ENCODE results near the gene POLQ.

POLQ gene

DNA sequence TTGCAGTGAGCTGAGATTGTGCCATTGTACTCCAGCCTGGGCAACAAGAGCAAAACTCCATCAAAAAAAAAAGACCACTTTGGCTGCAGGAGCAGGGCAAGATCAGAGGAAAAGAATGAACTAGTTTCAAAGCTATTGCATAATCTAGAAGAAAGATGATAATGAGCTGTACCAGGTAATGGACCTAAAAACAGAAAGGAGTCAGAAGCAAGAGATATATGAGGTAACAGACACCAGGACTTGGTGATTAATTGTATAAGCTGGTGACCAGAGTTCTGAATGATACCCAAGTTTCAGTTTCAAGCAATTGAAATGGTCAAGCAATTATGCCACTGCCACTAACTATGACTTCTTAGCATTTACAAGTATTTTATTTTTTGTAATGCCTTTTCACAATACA, 2.9 kb downstream of the POLQ start:
- no peak overlapping the region for H3K4me3 ChIP-seq (ENCODE audit: low read depth, low read length)
- TF ChIP-seq, protein P1, sequence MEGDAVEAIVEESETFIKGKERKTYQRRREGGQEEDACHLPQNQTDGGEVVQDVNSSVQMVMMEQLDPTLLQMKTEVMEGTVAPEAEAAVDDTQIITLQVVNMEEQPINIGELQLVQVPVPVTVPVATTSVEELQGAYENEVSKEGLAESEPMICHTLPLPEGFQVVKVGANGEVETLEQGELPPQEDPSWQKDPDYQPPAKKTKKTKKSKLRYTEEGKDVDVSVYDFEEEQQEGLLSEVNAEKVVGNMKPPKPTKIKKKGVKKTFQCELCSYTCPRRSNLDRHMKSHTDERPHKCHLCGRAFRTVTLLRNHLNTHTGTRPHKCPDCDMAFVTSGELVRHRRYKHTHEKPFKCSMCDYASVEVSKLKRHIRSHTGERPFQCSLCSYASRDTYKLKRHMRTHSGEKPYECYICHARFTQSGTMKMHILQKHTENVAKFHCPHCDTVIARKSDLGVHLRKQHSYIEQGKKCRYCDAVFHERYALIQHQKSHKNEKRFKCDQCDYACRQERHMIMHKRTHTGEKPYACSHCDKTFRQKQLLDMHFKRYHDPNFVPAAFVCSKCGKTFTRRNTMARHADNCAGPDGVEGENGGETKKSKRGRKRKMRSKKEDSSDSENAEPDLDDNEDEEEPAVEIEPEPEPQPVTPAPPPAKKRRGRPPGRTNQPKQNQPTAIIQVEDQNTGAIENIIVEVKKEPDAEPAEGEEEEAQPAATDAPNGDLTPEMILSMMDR (IDR thresholded peaks at IDR 0.05; ENCODE audit: low read depth, low read length) = no peak

DNA sequence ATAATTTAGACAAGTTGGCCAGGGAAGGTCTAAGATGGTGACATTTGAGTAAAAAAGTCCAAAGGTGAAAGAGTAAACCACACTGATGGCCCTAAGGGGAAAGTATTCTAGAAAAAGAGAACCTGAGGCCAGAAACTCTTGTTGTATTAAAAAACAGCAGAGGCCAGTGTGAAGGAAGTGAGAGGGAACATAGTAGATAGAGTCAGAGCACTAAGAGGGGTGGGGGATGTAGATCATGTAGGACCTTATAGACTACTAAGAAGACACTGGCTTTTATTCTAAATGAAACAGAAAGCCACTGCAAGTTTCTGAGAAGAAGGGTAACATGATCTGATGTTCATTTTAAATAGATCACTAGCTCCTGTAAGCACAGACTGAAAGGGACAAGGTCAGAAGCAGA, 14.5 kb downstream of the POLQ start:
- TF ChIP-seq, protein P1 (IDR thresholded peaks at IDR 0.05; ENCODE audit: low read depth, low read length) = no peak
- H3K4me3 ChIP-seq (ENCODE audit: low read depth, low read length) = no peak overlapping the region

DNA sequence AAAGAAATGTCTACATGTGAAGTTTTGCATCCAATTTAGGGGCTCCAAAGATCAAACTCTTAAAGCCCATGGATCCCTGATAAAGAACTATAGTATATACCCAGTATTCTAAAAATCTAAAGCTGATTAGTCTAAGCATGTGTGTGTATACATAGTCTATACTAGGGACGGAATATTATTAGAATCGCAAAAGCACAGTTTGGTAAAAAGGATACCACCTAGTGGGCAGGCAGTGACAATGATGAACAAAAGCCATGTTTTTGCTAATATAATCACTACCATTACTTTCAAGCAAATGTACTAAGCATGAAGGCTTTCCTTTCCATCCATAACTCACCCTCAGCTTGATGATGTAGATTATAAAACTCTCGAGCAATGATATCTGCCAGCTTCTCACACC, 16.5 kb downstream of the POLQ start:
- H3K4me3 ChIP-seq (ENCODE audit: low read depth, low read length) = no peak overlapping the region
- TF ChIP-seq, protein P1 (IDR thresholded peaks at IDR 0.05; ENCODE audit: low read depth, low read length) = peak; percentile 42; the same call in 1 of the 2 replicates

DNA sequence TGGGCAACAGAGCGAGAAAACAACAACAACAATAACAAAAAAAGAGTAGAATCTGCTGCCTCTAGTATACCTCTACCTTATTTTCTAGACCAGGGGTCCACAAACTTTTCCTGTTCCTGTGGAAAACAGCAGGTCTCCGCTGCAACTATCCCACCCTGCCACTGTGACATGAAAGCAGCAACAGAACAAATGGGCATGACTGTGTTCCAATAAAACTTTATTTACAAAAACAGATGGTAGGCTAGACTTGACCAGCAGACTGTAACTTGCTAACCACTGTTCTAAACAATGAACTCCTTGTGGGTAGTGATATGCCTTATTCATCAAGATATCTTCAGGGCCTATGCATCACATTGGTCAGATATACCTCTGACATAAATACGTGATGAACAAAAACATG, 25.3 kb downstream of the POLQ start:
- no peak overlapping the region for H3K4me3 ChIP-seq (ENCODE audit: low read depth, low read length)
- TF ChIP-seq, protein P1 (IDR thresholded peaks at IDR 0.05; ENCODE audit: low read depth, low read length) = no peak

DNA sequence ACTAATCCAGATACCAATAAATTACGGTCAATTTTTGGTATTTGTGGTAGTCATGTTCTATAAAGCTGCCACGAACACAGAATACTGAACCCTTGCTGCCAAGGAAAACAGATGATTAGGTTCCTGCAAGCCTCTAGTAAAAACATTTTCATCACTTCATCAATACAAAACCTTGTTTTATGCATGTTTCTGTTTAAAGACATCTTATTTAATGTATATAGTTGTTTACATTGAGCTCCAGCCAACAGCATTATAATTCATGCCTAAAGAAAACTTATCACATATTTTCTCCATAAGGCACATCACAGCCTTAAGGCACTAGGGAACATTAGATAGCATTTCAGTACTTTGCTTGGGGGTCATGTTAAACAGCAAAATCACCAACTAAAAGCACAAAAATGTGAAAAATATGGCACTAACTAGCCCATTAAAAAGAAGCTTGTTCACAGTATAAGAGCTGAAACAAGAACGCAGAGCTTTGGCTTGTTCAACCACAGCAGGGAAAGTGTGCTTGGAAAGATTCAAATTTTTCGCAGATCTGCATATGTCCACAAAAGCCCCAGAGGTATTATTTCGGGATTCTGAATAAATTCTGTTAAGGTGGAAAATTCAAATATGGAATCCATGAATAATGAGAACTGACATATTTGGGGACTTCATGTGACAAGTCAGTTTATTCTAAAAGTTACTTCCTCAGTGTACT, 27.7 kb downstream of the POLQ start:
- H3K4me3 ChIP-seq (ENCODE audit: low read depth, low read length) = no peak overlapping the region
- TF ChIP-seq, protein P1 (IDR thresholded peaks at IDR 0.05; ENCODE audit: low read depth, low read length) = no peak

DNA sequence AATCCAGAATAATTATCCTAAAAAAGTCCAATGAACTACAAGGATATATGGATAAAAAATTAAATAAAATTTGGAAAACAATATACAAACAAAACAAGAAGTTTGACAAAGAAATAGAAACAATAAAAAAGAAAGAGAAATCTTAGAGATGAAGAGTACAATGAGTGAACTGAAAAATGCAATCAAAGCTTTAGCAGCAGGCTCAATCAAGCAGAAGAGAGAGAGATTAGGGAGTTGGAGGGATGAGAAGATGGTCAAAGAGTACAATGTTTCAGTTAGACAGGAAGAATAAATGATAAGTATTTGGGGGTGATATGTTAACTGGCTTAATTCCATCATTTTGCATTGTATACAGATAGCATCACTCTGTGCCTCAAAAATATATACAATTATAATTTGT, 29.9 kb downstream of the POLQ start:
- no peak overlapping the region for H3K4me3 ChIP-seq (ENCODE audit: low read depth, low read length)
- TF ChIP-seq, protein P1 (IDR thresholded peaks at IDR 0.05; ENCODE audit: low read depth, low read length) = no peak

DNA sequence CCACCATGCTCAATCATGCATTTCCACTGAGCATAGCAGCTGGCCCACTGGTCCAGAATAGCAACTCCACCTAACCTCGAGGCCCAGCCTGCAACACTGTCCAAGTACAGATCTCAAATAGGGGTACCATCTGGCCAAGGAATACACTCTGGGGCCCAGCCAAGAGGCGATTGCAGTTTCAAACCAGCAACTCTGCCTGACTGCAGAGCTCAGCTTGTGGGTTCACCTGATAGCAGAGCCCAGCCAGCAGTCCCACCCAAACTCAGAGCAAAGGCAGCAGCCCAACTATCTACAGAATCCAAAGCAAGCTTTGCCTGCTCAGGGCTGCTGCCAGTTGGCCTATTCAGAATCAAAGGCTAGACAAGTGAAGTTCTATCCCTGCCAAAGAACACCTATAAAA, 30.5 kb downstream of the POLQ start:
- TF ChIP-seq, protein P1 (IDR thresholded peaks at IDR 0.05; ENCODE audit: low read depth, low read length) = no peak
- H3K4me3 ChIP-seq (ENCODE audit: low read depth, low read length) = no peak overlapping the region
